ENCODE results near the gene KPNA5.
A peak's percentile ranks its signal among the peaks of the same experiment; 100 is the strongest.
"Not testable (repeated sequence)": the region's sequence is repeated elsewhere in the genome, so short reads cannot be mapped to it uniquely, and the experiment has no call there.

KPNA5 gene

DNA sequence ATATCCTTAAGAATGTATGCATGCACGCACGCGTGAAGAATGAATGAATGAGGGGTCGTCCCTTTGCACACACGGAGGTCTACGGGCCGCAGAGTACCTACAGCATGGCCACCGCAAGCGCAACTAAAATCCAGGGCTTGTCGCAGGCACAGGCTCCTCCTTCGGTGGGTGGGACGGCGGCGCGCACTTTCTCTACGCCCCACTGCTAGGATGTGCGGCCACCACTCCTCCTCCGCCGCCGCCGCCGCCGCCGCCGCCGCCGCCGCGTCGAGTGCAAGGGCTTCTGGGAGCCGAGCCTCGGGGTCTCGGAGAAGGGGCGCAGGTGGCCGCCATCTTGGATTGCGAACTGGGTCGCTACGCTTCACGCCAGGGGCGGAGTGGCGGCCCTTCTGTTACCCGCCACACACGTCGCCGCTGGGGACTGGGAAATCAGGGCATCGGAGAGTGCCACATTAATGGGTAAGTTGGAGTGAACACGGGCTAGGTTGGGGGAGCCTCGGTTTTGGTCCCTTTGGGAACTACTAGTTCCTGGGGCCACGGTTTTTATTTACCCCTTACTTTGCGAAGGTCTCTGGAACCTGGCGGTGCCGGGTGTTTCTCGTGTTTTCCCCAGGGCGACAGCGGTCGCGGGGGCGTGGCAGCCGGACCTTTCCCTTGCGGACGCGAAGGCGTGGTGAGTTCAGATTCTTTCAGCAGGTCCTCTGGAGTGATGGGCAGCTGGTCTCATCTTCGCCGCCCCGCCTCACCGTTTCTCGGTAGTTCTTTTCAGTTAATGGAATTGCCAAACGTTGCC is at the start of gene KPNA5:
KPNA5 (plus strand) TSS at position 332 of the 793 bp plus-strand sequence; CDS start at position 456, 124 bp downstream.
- peak; percentile 92 for DNase-seq (ENCODE audit: low spot score)

DNA sequence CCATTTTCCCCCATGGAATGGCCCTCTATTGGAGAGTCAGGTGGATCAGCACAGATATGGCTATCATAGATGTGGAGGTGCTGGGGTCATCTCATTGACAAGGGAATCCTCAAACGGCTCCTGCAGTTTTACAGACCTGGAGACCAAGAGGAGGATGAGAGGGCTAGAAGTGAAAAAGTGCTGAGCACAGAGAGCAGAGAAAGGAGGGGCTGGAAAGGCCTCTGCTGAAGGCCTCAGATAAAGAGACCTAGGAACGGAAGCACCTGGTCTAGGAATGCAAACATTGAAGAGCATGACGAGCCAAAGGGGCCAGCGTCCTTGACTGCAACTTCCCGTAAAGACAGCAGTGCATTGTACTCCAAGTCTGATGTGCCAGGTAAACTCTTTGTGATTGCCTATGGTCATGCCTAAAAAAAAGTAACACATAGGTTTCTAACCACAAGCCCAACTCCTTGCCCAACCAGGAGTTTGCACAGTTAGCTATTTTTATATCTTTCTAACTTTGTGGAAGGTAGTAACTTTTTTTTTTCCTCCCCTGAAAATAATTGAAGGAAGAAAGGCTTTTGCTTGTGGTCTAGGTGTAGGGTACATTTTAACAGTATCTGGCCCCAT is 49.5 kb upstream of the KPNA5 start:
- DNase-seq (ENCODE audit: low spot score), result no peak

DNA sequence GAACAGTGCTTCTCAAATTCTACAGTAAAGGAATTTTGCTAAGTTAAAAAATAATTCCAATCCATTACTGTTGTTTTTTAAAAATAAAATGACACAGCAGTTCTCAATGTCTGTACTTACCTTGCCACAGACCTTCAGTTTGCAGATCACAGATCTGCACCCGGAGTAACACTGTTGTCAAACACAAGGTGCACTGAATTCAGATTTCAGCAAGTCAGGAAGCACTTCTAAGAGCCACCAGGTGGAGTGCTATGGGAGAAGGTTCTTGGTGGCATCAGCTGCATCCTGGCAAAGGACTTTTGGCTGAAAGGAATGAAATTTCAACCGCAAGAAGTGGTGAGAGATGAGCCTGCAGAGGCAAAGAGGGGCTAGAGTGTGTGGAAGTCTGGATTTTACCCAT is 47.3 kb upstream of the KPNA5 start:
- no peak for DNase-seq (ENCODE audit: low spot score)

DNA sequence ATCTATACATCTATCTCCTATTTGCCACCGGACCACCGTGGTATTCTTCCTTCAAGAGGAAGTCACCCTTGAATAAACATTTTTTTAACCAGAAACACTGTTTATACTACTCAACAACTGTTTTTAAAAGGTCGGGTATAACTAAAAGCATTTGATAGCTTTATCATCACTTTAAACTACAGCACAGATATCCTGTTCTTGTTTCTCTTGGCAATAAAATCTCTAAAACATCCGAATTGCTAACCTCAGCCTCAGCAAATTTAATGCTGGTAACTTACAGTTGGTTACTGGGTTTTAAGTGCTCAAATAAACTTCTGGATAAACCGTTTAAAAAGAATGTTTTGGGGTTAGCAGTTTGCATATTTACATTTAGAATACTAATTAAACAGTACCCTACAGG is 32.9 kb upstream of the KPNA5 start:
- no peak for DNase-seq (ENCODE audit: low spot score)

DNA sequence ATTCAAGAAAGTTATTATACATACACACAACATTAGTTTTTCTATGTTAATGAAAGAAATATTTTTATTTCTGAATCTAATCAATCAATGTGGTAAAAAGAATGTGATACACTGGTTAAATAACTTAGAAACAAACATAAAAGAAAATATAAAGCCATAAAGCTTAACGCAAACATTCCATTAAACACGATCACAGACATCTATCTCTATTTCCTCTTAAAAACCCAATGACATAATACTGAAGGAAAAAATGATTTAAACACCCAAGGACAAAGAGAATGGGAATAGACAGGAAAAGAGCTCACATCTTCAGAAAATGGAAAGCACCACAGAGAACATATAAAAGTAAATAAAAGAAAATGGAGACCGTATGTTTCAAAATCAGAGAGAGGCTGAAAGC is 31.9 kb upstream of the KPNA5 start:
- no peak for DNase-seq (ENCODE audit: low spot score)

DNA sequence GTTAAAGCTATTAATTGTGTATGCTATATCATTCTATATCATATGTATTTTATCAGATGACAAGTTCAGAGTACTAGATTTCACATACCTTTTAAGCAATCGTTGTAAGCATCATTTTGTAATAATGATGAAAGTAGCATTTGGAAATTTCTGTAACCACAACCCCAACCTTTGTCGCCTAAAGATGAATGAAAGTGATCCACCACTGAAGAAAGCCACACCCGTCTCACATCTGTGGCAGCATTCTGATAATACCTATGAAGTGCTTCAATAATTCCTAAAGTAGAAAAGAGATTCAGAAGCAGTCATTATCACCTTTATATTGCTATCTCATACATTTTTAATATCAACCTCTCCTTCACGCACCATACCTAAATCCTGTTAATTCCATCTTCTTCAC is 29.1 kb upstream of the KPNA5 start:
- no peak for DNase-seq (ENCODE audit: low spot score)

DNA sequence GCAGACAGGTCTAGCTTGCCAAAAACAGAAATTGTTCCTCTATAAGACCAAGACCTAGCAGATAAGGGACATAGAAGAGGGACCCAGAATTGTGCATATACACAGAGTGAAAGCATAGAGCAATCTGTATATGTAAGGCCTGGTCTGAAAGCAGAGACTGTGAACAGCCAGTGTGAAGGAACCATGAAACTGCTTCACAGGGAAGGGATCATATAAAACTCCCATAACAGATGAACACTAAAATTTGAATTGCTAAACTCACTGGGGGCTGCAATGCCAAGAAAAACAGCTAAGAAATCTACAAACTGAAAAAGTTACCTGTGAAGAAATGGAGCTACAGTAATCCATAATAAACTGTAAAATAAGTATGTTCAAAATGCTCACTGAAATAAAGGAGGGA is 19.4 kb upstream of the KPNA5 start:
- no peak for DNase-seq (ENCODE audit: low spot score)

DNA sequence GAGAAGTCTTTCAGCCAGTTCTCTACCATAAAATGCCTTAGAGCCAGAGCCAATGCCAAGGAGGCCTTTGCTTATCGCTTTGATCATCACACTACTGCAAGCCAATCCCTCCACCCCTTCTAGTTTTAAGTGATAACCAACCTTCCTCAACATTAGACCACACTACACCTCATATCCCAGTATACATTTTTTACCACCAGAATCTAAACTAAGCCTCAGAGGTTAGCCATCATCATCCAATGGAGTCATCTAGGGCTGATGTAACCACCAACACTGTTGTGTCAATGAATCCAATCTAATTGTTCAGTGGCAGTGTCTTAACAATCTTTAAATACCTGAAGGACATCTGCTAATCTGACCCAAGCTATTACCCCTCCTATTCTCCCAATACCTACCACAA is 18.8 kb upstream of the KPNA5 start:
- no peak for DNase-seq (ENCODE audit: low spot score)

DNA sequence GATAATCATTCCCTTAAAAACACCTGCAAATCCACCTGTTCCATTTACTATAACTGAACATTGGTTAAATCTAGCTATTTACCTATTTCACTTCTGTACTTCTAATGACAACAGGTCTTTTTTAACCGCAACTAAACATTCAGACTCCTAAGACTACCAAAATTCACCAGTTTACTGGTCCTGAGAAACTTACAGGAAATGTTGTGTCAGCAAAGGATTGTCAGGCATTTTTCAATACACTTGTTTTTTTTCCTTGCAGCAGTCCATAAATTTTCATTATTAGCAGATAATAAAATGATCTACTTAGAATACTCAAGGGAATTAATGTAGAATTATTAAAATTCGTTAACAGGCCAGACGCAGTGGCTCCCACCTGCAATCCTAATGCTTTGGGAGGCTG is 17.7 kb upstream of the KPNA5 start:
- no peak for DNase-seq (ENCODE audit: low spot score)

DNA sequence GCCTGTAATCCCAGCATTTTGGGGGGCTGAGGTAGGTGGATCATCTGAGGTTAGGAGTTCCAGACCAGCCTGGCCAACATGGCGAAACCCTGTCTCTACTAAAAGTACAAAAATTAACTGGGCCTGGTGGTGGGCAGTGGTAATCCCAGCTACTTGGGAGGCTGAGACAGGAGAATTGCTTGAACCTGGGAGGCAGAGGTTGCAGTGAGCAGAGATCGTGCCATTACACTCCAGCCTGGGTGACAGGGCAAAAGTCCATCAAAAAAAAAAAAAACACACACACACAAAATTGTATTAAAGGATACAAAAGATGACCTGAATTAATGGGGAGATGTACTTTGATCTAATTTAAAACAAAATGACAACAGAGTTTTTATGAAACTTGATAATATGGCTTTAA is 16.8 kb upstream of the KPNA5 start:
- DNase-seq (ENCODE audit: low spot score), result not testable (repeated sequence)

DNA sequence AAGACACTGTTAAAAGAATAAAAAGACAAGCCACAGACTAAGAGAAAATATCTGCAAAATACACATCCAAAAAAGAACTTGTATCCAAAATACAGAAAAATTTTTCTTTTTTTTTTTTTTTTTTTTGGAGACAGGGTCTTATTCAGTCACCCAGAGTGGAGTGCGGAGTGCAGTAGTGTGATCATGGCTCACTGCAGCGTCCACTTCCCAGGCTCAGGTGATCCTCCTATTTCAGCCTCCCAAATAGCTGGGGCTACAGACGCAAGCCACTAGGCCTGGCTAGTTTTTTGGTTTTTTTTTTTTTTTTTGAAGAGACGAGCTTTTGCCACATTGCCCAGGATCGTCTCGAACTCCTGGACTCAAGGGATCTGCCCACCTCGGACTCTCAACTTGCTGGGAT is 15.5 kb upstream of the KPNA5 start:
- no peak for DNase-seq (ENCODE audit: low spot score)

DNA sequence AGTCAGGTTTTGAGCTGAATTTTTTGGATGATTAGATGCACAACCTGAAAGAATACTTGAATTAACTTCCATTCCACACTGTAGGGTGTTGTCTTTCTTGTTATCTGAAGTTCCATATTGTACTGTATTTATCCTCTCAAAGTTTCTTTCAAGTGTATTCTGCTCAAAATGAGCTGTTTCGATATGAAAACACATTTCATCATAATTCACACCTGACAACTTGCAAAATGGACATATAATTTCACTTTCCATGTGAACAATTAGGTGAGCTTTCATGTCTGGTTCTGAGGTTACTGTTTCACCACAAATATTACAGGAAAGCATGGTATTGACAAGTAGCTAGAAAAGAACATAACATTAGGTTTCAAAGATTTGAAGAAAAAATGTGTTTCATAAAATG is 14.1 kb upstream of the KPNA5 start:
- no peak for DNase-seq (ENCODE audit: low spot score)

DNA sequence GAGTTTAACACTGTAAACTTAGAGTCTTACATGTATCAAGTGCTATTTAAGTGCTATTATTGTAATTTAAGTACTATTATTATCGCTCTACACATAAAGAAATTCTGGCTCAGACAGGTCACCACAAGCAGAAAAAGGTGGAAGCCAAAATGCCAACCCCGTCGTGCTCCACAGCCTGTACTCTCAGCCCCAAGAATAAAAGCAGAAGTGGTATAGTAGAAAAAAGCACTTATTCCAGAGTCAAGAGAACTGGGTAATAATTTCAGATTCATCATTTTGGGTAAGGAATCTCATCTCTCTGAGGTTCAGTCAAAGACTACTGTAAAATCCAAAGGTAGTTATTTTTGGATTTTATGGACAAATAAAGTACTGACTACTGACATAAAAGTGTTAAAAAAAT is 13.4 kb upstream of the KPNA5 start:
- DNase-seq (ENCODE audit: low spot score), result no peak

DNA sequence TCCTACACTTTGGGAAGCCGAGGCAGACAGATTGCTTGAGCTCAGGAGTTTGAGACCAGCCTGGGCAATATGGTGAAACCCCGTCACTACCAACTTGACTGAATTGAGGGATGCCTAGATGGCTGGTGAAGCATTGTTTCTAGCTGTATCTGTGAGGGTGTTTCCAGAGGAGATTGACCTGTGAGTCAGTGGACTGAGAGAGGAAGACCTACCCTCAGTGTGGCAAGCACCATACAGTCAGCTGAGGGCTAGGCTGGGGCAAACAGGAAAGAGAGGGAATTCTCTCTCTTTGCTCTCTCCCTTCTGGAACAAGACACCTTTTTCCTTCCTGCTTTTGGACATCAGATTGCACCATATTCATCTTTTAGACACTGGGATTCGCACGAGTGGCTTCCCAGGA is 8.7 kb upstream of the KPNA5 start:
- DNase-seq (ENCODE audit: low spot score), result no peak

DNA sequence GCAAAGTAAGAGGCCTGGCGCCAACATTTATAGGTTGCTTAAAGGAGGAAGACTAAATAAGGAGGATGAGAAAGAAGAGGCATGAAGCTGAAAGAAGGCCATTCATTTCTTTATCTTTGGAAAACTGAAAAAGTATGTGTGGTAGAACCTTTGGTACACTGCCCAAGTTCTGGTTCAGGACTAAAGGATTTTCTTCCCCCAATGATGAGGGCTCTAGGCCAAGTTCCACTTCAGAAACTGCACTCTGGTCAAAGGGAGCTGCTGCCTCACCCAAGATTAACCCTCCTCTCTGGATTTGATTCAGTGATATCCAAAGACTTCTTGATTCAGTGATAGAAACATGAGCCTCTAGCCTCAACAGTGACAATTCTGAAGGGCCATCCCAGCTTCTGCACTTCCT is 5.0 kb upstream of the KPNA5 start:
- no peak for DNase-seq (ENCODE audit: low spot score)

DNA sequence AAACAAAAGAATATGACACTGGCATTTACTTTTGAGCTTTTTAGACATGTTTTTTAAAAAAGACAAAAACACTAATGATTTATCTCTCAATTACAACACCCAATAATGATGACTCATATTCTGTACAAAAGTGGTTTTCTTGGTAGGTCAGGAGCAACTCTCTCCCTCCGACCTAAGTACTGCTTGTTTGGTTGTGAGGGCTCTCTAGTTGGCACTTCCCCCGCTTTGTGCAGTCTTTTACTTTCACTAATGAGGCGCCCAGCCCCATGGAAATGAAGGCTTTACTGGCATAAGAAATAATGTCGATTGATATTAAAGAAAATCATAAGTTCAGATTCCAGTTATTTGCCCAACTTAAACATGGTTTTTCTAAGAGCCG is 1.3 kb downstream of the KPNA5 start:
- peak; percentile 40 for DNase-seq (ENCODE audit: low spot score)

DNA sequence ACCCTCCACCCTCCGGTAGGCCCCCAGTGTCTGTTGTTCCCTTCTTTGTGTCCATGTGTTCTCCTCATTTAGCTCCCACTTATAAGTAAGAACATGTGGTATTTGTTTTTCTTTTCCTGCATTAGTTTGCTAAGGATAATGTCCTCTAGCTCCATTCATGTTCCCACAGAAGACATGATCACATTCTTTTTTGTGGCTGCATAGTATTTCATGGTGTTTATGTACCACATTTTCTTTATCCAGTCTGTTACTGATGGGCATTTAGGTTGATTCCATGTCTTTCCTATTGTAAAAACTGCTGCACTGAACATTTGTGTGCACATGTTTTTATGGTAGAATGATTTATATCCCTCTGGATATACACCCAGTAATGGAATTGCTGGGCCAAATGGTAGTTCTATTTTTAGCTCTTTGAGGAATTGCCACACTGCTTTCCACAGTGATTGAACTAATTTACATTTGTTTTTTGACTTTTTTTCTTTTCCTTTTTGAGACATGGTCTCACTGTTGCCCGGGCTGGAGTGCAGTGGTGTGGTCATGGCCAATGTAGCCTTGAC is 4.5 kb downstream of the KPNA5 start:
- DNase-seq (ENCODE audit: low spot score), result no peak

DNA sequence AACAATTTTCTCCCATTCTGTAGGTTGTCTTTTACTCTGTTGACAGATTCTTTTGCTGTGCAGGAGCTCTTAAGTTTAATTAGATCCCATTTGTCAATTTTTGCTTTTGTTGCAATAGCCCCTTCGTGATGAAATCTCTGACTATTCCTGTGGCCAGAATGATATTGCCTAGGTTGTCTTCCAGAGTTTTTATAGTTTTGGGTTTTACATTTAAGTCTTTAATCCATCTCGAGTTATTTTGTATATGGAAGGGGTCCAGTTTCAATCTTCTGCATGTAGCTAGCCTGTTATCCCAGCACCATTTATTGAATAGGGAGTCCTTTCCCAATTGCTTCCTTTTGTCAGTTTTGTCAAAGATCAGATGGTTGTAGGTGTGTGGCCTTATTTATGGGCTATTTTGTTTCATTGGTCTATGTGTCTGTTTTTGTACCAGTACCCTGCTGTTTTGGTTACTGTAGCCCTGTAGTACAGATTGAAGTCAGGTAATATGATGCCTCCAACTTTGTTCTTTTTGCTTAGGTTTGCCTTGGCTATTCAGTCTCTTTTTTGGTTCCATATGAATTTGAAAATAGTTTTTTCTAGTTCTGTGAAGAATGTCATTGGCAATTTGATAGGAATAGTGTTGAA is 5.6 kb downstream of the KPNA5 start:
- not testable (repeated sequence) for DNase-seq (ENCODE audit: low spot score)

DNA sequence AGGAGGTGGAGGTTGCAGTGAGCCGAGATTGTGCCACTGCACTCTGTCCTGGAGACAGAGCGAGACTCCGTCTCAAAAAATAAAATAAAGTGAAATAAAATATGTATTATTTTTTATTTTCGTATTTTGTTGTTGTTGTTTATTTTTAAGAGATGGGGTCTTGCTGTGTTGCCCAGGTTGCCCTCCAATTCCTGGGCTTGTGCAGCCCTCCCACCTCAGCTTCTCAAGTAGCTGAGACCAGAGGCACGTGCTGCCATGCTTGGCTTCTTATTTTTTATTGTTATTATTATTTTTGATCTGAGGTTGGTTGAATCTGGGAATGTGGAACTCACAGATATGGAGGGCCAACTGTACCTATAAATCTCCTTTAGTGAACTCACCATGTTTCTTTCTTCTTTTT is 10.1 kb downstream of the KPNA5 start:
- no peak for DNase-seq (ENCODE audit: low spot score)

DNA sequence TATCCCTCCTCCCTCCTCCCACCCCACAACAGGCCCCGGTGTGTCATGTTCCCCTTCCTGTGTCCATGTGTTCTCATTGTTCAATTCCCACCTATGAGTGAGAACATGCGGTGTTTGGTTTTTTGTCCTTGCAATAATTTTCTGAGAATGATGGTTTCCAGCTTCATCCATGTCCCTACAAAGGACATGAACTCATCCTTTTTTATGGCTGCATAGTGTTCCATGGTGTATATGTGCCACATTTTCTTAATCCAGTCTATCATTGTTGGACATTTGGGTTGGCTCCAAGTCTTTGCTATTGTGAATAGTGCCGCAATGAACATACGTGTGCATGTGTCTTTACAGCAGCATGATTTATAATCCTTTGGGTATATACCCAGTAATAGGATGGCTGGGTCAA is 11.9 kb downstream of the KPNA5 start:
- not testable (repeated sequence) for DNase-seq (ENCODE audit: low spot score)

DNA sequence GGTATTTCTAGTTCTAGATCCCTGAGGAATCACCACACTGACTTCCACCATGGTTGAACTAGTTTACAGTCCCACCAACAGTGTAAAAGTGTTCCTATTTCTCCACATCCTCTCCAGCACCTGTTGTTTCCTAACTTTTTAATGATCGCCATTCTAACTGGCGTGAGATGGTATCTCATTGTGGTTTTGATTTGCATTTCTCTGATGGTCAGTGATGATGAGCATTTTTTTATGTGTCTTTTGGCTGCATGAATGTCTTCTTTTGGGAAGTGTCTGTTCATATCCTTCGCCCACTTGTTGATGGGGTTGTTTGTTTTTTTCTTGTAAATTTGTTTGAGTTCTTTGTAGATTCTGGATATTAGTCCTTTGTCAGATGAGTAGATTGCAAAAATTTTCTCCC is 12.3 kb downstream of the KPNA5 start:
- DNase-seq (ENCODE audit: low spot score), result not testable (repeated sequence)

DNA sequence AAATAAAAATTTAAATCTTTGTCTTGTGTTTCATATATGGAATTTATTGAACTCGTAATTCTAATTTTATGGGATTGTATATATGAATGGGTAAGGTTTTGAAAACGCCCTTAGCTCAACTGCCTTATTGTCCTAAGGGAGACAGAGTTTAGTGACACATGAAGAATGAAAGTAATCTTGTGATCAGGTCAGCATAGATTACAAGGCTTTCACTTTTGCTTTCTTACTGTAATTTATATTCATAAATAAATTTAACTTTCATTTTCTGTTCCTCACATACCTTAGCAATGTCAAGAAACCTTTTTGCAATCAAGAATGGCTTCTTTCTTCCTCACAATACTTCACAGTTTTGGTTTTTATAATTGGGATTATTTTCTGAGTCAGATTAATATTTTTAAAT is 14.4 kb downstream of the KPNA5 start:
- DNase-seq (ENCODE audit: low spot score), result no peak

DNA sequence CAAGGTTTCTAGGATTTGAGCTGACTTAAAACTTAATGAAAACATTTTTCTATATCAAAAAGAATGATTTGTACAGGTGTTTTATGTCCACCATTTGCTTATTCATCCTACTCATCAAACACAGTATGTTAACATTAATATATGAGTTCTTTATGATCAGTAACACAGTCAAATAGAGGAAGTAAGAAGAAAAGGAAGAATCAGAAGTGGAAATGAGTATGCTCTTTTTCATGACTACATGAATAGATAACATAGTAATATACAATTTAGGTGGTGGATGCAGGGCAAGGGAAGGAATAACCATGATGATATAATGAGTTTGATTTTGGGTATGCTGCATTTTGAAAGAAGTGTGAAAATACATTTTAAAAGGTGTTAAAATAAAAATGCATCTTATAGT is 16.5 kb downstream of the KPNA5 start:
- no peak for DNase-seq (ENCODE audit: low spot score)
